ENCODE measurements around the gene MYOF.

Gene MYOF

GRCh38 chr10:93509816-93510215 is 27.7 kb upstream of the MYOF start:
- H3K27ac ChIP-seq: no peak overlapping the region
- TF ChIP-seq ZFX (IDR thresholded peaks at IDR 0.05; ENCODE audit: borderline replicate concordance): no peak
- no peak for TF ChIP-seq CTCF (IDR thresholded peaks at IDR 0.05)

- H3K27ac ChIP-seq: no peak overlapping the region
- TF ChIP-seq ZFX (IDR thresholded peaks at IDR 0.05; ENCODE audit: borderline replicate concordance): no peak
- no peak for TF ChIP-seq CTCF (IDR thresholded peaks at IDR 0.05)
These were observed 22.9 kb upstream of the MYOF start for GRCh38 chr10:93505075-93505474.

- no peak overlapping the region for H3K27ac ChIP-seq
- no peak for TF ChIP-seq ZFX (IDR thresholded peaks at IDR 0.05; ENCODE audit: borderline replicate concordance)
- no peak for TF ChIP-seq CTCF (IDR thresholded peaks at IDR 0.05)
These were observed 20.9 kb upstream of the MYOF start for GRCh38 chr10:93503075-93503474.

- no peak overlapping the region for H3K27ac ChIP-seq
- TF ChIP-seq ZFX (IDR thresholded peaks at IDR 0.05; ENCODE audit: borderline replicate concordance) (no peak), CTCF (IDR thresholded peaks at IDR 0.05) (no peak)
These were observed 19.5 kb upstream of the MYOF start for GRCh38 chr10:93501650-93502049.

GRCh38 chr10:93498166-93498565 is 16.0 kb upstream of the MYOF start:
- no peak overlapping the region for H3K27ac ChIP-seq
- TF ChIP-seq CTCF (IDR thresholded peaks at IDR 0.05) (no peak), ZFX (IDR thresholded peaks at IDR 0.05; ENCODE audit: borderline replicate concordance) (no peak)

- peak within 1 kb of the TSS; percentile 62 for H3K27ac ChIP-seq
- TF ChIP-seq CTCF (IDR thresholded peaks at IDR 0.05): no peak
These were observed 14.3 kb upstream of the MYOF start, which contains the start of gene CEP55 for GRCh38 chr10:93496322-93497041. TSS of gene CEP55 (plus strand) at chr10:93496612. CDS start at chr10:93500052, 3,440 bp downstream.

- no peak for TF ChIP-seq ZFX (IDR thresholded peaks at IDR 0.05; ENCODE audit: borderline replicate concordance)
- TF ChIP-seq CTCF (IDR thresholded peaks at IDR 0.05): no peak
- peak overlapping the region; percentile 62 for H3K27ac ChIP-seq
These were observed 13.7 kb upstream of the MYOF start for GRCh38 chr10:93495654-93496321.
